H9 (cell line): ENCODE results near the gene TBC1D19. TPM values are rescaled to one million over a fixed set of nuclear protein-coding genes. Genes with fewer than 3 reads are reported as not detected.
A peak's percentile ranks its signal among the peaks of the same experiment; 100 is the strongest.

Source experiments
- DNase-seq: peaks from one replicate; pipeline ENCODE4 v3.0.0-alpha.2; 2017
- H2AFZ ChIP-seq: one replicate; pipeline ENCODE4 v1.6.1; 2013; ENCODE audit warnings: mild to moderate bottlenecking, low read length, control low read depth, moderate library complexity
- H2AK5ac ChIP-seq: 2 replicates; pipeline ENCODE4 v1.6.1; 2013; ENCODE audit warnings: low read length, control low read depth, mixed read lengths; ENCODE audit not compliant: insufficient read length
- H2BK120ac ChIP-seq: one replicate; pipeline ENCODE4 v1.6.1; 2013; ENCODE audit warnings: low read depth, mild to moderate bottlenecking, low read length, control low read depth, inconsistent platforms; ENCODE audit not compliant: poor library complexity, severe bottlenecking
- H2BK12ac ChIP-seq: 2 replicates; pipeline ENCODE4 v1.6.1; 2013; ENCODE audit warnings: low read length, control low read depth, mixed read lengths, low read depth; ENCODE audit not compliant: insufficient read length
- H2BK15ac ChIP-seq: 2 replicates; pipeline ENCODE4 v1.6.1; 2013; ENCODE audit warnings: low read depth, low read length, control low read depth
- H2BK20ac ChIP-seq: one replicate; pipeline ENCODE4 v1.6.1; 2013; ENCODE audit warnings: low read depth, mild to moderate bottlenecking, low read length, control low read depth, inconsistent platforms; ENCODE audit not compliant: poor library complexity, severe bottlenecking
- H2BK5ac ChIP-seq: 2 replicates; pipeline ENCODE4 v1.6.1; 2013; ENCODE audit warnings: low read length, control low read depth, mixed read lengths; ENCODE audit not compliant: insufficient read length
- H3K14ac ChIP-seq: 2 replicates; pipeline ENCODE4 v1.6.1; 2013; ENCODE audit warnings: low read length, control low read depth; ENCODE audit not compliant: insufficient read depth
- H3K18ac ChIP-seq: 2 replicates; pipeline ENCODE4 v1.6.1; 2013; ENCODE audit warnings: low read depth, mild to moderate bottlenecking, mixed read lengths, low read length, control low read depth; ENCODE audit not compliant: insufficient read length
- H3K23ac ChIP-seq: 2 replicates; pipeline ENCODE4 v1.6.1; 2013; ENCODE audit warnings: low read length, control low read depth, mixed read lengths, low read depth; ENCODE audit not compliant: insufficient read length
- H3K23me2 ChIP-seq: 2 replicates; pipeline ENCODE4 v1.6.1; 2013; ENCODE audit warnings: low read depth, mild to moderate bottlenecking, mixed read lengths, low read length, control low read depth; ENCODE audit not compliant: insufficient read length, poor library complexity, severe bottlenecking
- H3K27ac ChIP-seq: 2 replicates; pipeline ENCODE4 v1.5.1; 2013; ENCODE audit warnings: low read length, control low read depth, mixed read lengths, low read depth; ENCODE audit not compliant: insufficient read length
- H3K27me3 ChIP-seq: 2 replicates; pipeline ENCODE4 v1.6.1; 2013; ENCODE audit warnings: low read length, control low read depth, inconsistent platforms; ENCODE audit not compliant: insufficient read depth
- H3K4ac ChIP-seq: 2 replicates; pipeline ENCODE4 v1.6.1; 2013; ENCODE audit warnings: low read depth, mild to moderate bottlenecking, control low read depth, inconsistent platforms, low read length, moderate library complexity
- H3K4me1 ChIP-seq: 2 replicates; pipeline ENCODE4 v1.6.1; 2013; ENCODE audit warnings: low read length, control low read depth, inconsistent platforms; ENCODE audit not compliant: insufficient read depth
- H3K4me2 ChIP-seq: 2 replicates; pipeline ENCODE4 v1.6.1; 2013; ENCODE audit warnings: low read length, control low read depth, mixed read lengths; ENCODE audit not compliant: insufficient read length, insufficient read depth
- H3K56ac ChIP-seq: 2 replicates; pipeline ENCODE4 v1.6.1; 2013; ENCODE audit warnings: low read depth, mild to moderate bottlenecking, mixed read lengths, low read length, control low read depth; ENCODE audit not compliant: insufficient read length
- H3K79me1 ChIP-seq: 2 replicates; pipeline ENCODE4 v1.6.1; 2013; ENCODE audit warnings: low read depth, mild to moderate bottlenecking, moderate library complexity, low read length, control low read depth, inconsistent platforms; ENCODE audit not compliant: insufficient read depth, poor library complexity, severe bottlenecking
- H3K79me2 ChIP-seq: 2 replicates; pipeline ENCODE4 v1.6.1; 2013; ENCODE audit warnings: low read length, control low read depth, inconsistent platforms; ENCODE audit not compliant: insufficient read depth
- H3K9ac ChIP-seq: 2 replicates; pipeline ENCODE4 v1.6.1; 2013; ENCODE audit warnings: low read length, control low read depth, mixed read lengths; ENCODE audit not compliant: insufficient read length; ENCODE audit errors: extremely low read depth
- H3K9me3 ChIP-seq: one replicate; pipeline ENCODE4 v1.6.1; 2013; ENCODE audit warnings: low read depth, low read length, inconsistent platforms; ENCODE audit not compliant: control insufficient read depth
- H3T11ph ChIP-seq: one replicate; pipeline ENCODE4 v1.6.1; 2013; ENCODE audit warnings: mild to moderate bottlenecking, low read length, control low read depth, inconsistent platforms
- H4K20me1 ChIP-seq: one replicate; pipeline ENCODE4 v1.6.1; 2013; ENCODE audit not compliant: control insufficient read depth, insufficient read length, insufficient read depth
- H4K5ac ChIP-seq: 2 replicates; pipeline ENCODE4 v1.6.1; 2013; ENCODE audit warnings: low read depth, mild to moderate bottlenecking, mixed read lengths, low read length, control low read depth; ENCODE audit not compliant: insufficient read length
- H4K8ac ChIP-seq: replicated peaks from 2 replicates; pipeline ENCODE4 v1.6.1; 2013; ENCODE audit warnings: low read length, control low read depth, mixed read lengths, low read depth; ENCODE audit not compliant: insufficient read length
- H4K91ac ChIP-seq: 2 replicates; pipeline ENCODE4 v1.6.1; 2013; ENCODE audit warnings: low read depth, mild to moderate bottlenecking, moderate library complexity, mixed read lengths, low read length, control low read depth; ENCODE audit not compliant: insufficient read length
- H3K27ac Mint-ChIP-seq, 3 experiments: 2 replicates in 2 of 3; 3 replicates in 1 of 3; pipeline ENCODE4 v1.8.0; 2020 to 2021; ENCODE audit warnings: mixed read lengths in 3 of 3, mild to moderate bottlenecking in 1 of 3, moderate library complexity in 1 of 3
- H3K27me3 Mint-ChIP-seq: 2 replicates; pipeline ENCODE4 v1.8.0; 2021; ENCODE audit warnings: low read depth, mild to moderate bottlenecking, moderate library complexity, mixed read lengths
- H3K36me3 Mint-ChIP-seq, 3 experiments: 2 replicates in 2 of 3; 3 replicates in 1 of 3; pipeline ENCODE4 v1.8.0; 2020 to 2021; ENCODE audit warnings: low read depth in 3 of 3, mixed read lengths in 3 of 3; ENCODE audit not compliant: insufficient read depth in 1 of 3
- H3K4me1 Mint-ChIP-seq, 2 experiments: 2 replicates each; pipeline ENCODE4 v1.8.0; 2020; ENCODE audit warnings: mixed read lengths in 2 of 2
- H3K4me3 Mint-ChIP-seq, 2 experiments: 2 replicates in 1 of 2; 3 replicates in 1 of 2; pipeline ENCODE4 v1.8.0; 2020 to 2021; ENCODE audit warnings: mild to moderate bottlenecking in 2 of 2, mixed read lengths in 2 of 2, moderate library complexity in 1 of 2
- H3K9me3 Mint-ChIP-seq, 2 experiments: 2 replicates in 1 of 2; 3 replicates in 1 of 2; pipeline ENCODE4 v1.8.0; 2020; ENCODE audit warnings: mild to moderate bottlenecking in 2 of 2, mixed read lengths in 2 of 2, moderate library complexity in 1 of 2
- CTCF ChIP-seq: fragments of 200-600 bp; sonication (generic); conservative IDR thresholded peaks from 3 replicates; pipeline ENCODE4 v1.8.0; 2021; ENCODE audit warnings: antibody characterized with exemption, mild to moderate bottlenecking
- WGBS: extraction: QIAGEN DNeasy Blood & Tissue Kit; methylation state at CpG from one replicate; pipeline ENCODE4 v1.1.7; 2013; ENCODE audit warnings: missing lambda C conversion rate, low lambda C conversion rate, mixed read lengths; ENCODE audit not compliant: insufficient read length; ENCODE audit errors: extremely low coverage; 5-methylcytosine and 5-hydroxymethylcytosine counted together
- total RNA-seq: library from RNA; stranded (reverse); gene quantifications from 2 replicates; pipeline ENCODE4 v1.2.1, GENCODE V29; 2021

The TBC1D19 gene
- total RNA-seq, 1 experiment from 2014 or later = 3.2 TPM

GRCh38 chr4:26753187-26753586 lies 169.3 kb downstream of the TBC1D19 start:
- Histone ChIP-seq H3T11ph (no peak overlapping the region), H3K79me2 (no peaks in the 10 kb centered on the region), H4K8ac (no peak overlapping the region), H3K23ac (no peak overlapping the region), H2AFZ (no peak overlapping the region), H3K56ac (no peak overlapping the region), H4K5ac (no peak overlapping the region), H2BK12ac (no peak overlapping the region), H3K79me1 (no peaks in the 10 kb centered on the region), H3K4me2 (no peak overlapping the region), H3K23me2 (no peaks in the 10 kb centered on the region), H4K91ac (no peak overlapping the region), H3K27me3 (no peaks in the 10 kb centered on the region), H3K4ac (no peak overlapping the region), H2BK20ac (no peak overlapping the region), H4K20me1 (no peaks in the 10 kb centered on the region), H3K9ac (no peak overlapping the region), H2BK5ac (no peak overlapping the region), H3K14ac (no peak overlapping the region), H2AK5ac (no peak overlapping the region), H3K4me1 (no peaks in the 10 kb centered on the region), H3K27ac (no peak overlapping the region), H2BK15ac (no peak overlapping the region), H3K9me3 (no peaks in the 10 kb centered on the region), H2BK120ac (no peak overlapping the region), H3K18ac (no peak overlapping the region)
- TF ChIP-seq CTCF = no peak
- no peak overlapping the region for H3K4me3 Mint-ChIP-seq
- H3K4me1 Mint-ChIP-seq = no peaks in the 10 kb centered on the region
- H3K27me3 Mint-ChIP-seq = no peaks in the 10 kb centered on the region
- no peak for DNase-seq
- H3K9me3 Mint-ChIP-seq = no peaks in the 10 kb centered on the region
- WGBS = no CpG with 5 or more reads among the region's 2 CpGs
- H3K36me3 Mint-ChIP-seq = no peaks in the 10 kb centered on the region
- H3K27ac Mint-ChIP-seq = peak overlapping the region in 2 of 3 experiments; percentile 1 to 40; a peak in 2 of 7 replicates
